Astrocyte (in vitro differentiated cells and primary cell): ENCODE results near the gene PIP5K1A. TPM values are rescaled to one million over a fixed set of nuclear protein-coding genes. Genes with fewer than 3 reads are reported as not detected.

ENCODE experiments used
- DNase-seq: peaks from one replicate; pipeline ENCODE4 v3.0.0-alpha.2; 2010; ENCODE audit warnings: low read depth
- FAIRE-seq: peaks from 2 replicates; lab custom pipeline; 2011; peaks lifted over from hg19 to GRCh38; lab: Jason Lieb, UNC
- H2AFZ ChIP-seq: 2 replicates; pipeline ENCODE4 v1.6.0; 2012; ENCODE audit warnings: low read depth, low read length, inconsistent platforms
- H3K27ac ChIP-seq: 2 replicates; pipeline ENCODE4 v1.5.1; 2011; ENCODE audit warnings: low read depth, low read length, inconsistent platforms
- H3K27me3 ChIP-seq: 2 replicates; pipeline ENCODE4 v1.6.0; 2011; ENCODE audit warnings: low read length, inconsistent platforms; ENCODE audit not compliant: insufficient read depth
- H3K36me3 ChIP-seq: 2 replicates; pipeline ENCODE4 v1.5.1; 2011; ENCODE audit warnings: low read length, inconsistent platforms; ENCODE audit not compliant: insufficient read depth
- H3K4me1 ChIP-seq: 2 replicates; pipeline ENCODE4 v1.5.1; 2011; ENCODE audit warnings: low read length, inconsistent platforms; ENCODE audit not compliant: insufficient read depth
- H3K4me2 ChIP-seq: 2 replicates; pipeline ENCODE4 v1.6.0; 2012; ENCODE audit warnings: low read length, inconsistent platforms
- H3K4me3 ChIP-seq: 2 replicates; pipeline ENCODE4 v1.5.1; 2011; ENCODE audit warnings: low read depth, mild to moderate bottlenecking, low read length, inconsistent platforms; ENCODE audit not compliant: insufficient read depth
- H3K79me2 ChIP-seq: 2 replicates; pipeline ENCODE4 v1.6.0; 2012; ENCODE audit warnings: mild to moderate bottlenecking, low read length, inconsistent platforms; ENCODE audit not compliant: insufficient read depth
- H3K9ac ChIP-seq: 2 replicates; pipeline ENCODE4 v1.6.0; 2012; ENCODE audit warnings: mild to moderate bottlenecking, low read length, inconsistent platforms
- H3K9me3 ChIP-seq: 2 replicates; pipeline ENCODE4 v1.5.1; 2012; ENCODE audit warnings: low read depth, mild to moderate bottlenecking, low read length, inconsistent platforms; ENCODE audit not compliant: insufficient read depth
- H4K20me1 ChIP-seq: 2 replicates; pipeline ENCODE4 v1.6.0; 2012; ENCODE audit warnings: low read length, inconsistent platforms; ENCODE audit not compliant: insufficient read depth
- H3K27ac Mint-ChIP-seq: one replicate; pipeline ENCODE4 v1.8.0; 2021; ENCODE audit warnings: mild to moderate bottlenecking, mixed read lengths; ENCODE audit not compliant: unreplicated experiment
- H3K27me3 Mint-ChIP-seq: one replicate; pipeline ENCODE4 v1.8.0; 2021; ENCODE audit warnings: low read depth, mixed read lengths; ENCODE audit not compliant: unreplicated experiment
- H3K36me3 Mint-ChIP-seq: one replicate; pipeline ENCODE4 v1.8.0; 2021; ENCODE audit warnings: low read depth, mixed read lengths; ENCODE audit not compliant: unreplicated experiment
- H3K4me1 Mint-ChIP-seq: one replicate; pipeline ENCODE4 v1.8.0; 2021; ENCODE audit warnings: low read depth, mixed read lengths; ENCODE audit not compliant: unreplicated experiment
- H3K4me3 Mint-ChIP-seq: one replicate; pipeline ENCODE4 v1.8.0; 2021; ENCODE audit warnings: mild to moderate bottlenecking, moderate library complexity, mixed read lengths; ENCODE audit not compliant: unreplicated experiment
- H3K9me3 Mint-ChIP-seq: one replicate; pipeline ENCODE4 v1.8.0; 2021; ENCODE audit warnings: mild to moderate bottlenecking, mixed read lengths; ENCODE audit not compliant: unreplicated experiment
- EZH2 ChIP-seq: IDR thresholded peaks from 2 replicates; pipeline ENCODE4 v1.6.1; 2012; ENCODE audit warnings: mild to moderate bottlenecking, low read length, inconsistent platforms; ENCODE audit not compliant: insufficient read depth
- total RNA-seq: library from RNA; stranded (reverse); gene quantifications from 2 replicates; pipeline ENCODE4 v1.2.1, GENCODE V29; 2021
- TF ChIP-seq, protein P1 (sequence below): IDR thresholded peaks from 2 replicates; pipeline ENCODE4 v1.5.1; 2011; ENCODE audit warnings: low read depth, mild to moderate bottlenecking, inconsistent platforms, low read length, moderate library complexity; ENCODE audit not compliant: insufficient read depth

Gene PIP5K1A
- total RNA-seq, 1 donor from 2014 or later, result 121 TPM

DNA sequence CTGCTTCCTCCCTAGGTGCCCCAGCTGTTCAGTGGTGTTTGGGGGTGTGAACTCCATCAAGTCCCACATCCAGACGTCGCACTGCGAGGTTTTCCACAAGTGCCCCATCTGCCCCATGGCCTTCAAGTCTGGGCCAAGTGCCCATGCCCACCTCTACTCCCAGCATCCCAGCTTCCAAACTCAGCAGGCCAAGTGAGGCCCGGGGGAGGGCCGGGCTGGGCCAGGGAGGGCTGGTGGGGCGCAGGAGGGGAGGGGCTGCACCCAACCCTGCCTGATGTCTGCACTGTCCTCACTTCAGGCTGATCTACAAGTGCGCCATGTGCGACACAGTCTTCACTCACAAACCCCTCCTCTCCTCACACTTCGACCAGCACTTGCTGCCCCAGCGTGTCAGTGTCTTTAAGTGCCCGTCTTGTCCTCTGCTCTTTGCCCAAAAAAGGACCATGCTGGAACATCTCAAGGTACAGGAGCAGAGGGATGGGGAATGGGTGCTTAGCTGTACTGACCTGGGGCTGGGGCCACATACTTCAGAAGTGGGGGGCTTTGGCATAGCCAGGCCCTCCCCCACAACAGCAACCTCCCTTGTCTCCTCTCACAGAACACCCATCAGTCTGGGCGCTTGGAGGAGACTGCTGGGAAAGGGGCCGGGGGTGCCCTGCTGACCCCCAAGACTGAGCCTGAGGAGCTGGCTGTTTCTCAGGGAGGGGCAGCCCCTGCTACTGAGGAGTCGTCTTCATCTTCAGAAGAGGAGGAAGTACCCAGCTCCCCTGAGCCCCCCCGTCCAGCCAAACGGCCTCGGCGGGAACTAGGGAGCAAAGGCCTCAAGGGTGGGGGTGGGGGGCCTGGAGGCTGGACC, 91.0 kb downstream of the PIP5K1A start:
- Mint-ChIP-seq H3K36me3 (peaks cover 43% of the 10 kb centered on the region), H3K4me3 (no peak overlapping the region), H3K4me1 (peaks cover 5% of the 10 kb centered on the region), H3K27ac (peak overlapping the region; percentile 87), H3K27me3 (no peaks in the 10 kb centered on the region), H3K9me3 (no peaks in the 10 kb centered on the region)
- no peak overlapping the region for H2AFZ ChIP-seq
- no peaks in the 10 kb centered on the region for H3K4me1 ChIP-seq
- H3K4me3 ChIP-seq, result no peak overlapping the region
- DNase-seq (no peak), FAIRE-seq (no peak)
- no peaks in the 10 kb centered on the region for H3K9me3 ChIP-seq
- H3K79me2 ChIP-seq, result peaks cover 28% of the 10 kb centered on the region
- no peaks in the 10 kb centered on the region for H3K27me3 ChIP-seq
- peaks cover 50% of the 10 kb centered on the region for H4K20me1 ChIP-seq
- H3K4me2 ChIP-seq, result no peak overlapping the region
- peaks cover 18% of the 10 kb centered on the region for H3K36me3 ChIP-seq
- no peak overlapping the region for H3K27ac ChIP-seq
- TF ChIP-seq, protein P1, sequence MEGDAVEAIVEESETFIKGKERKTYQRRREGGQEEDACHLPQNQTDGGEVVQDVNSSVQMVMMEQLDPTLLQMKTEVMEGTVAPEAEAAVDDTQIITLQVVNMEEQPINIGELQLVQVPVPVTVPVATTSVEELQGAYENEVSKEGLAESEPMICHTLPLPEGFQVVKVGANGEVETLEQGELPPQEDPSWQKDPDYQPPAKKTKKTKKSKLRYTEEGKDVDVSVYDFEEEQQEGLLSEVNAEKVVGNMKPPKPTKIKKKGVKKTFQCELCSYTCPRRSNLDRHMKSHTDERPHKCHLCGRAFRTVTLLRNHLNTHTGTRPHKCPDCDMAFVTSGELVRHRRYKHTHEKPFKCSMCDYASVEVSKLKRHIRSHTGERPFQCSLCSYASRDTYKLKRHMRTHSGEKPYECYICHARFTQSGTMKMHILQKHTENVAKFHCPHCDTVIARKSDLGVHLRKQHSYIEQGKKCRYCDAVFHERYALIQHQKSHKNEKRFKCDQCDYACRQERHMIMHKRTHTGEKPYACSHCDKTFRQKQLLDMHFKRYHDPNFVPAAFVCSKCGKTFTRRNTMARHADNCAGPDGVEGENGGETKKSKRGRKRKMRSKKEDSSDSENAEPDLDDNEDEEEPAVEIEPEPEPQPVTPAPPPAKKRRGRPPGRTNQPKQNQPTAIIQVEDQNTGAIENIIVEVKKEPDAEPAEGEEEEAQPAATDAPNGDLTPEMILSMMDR, result no peak
- TF ChIP-seq EZH2, result no peak
- no peak overlapping the region for H3K9ac ChIP-seq

DNA sequence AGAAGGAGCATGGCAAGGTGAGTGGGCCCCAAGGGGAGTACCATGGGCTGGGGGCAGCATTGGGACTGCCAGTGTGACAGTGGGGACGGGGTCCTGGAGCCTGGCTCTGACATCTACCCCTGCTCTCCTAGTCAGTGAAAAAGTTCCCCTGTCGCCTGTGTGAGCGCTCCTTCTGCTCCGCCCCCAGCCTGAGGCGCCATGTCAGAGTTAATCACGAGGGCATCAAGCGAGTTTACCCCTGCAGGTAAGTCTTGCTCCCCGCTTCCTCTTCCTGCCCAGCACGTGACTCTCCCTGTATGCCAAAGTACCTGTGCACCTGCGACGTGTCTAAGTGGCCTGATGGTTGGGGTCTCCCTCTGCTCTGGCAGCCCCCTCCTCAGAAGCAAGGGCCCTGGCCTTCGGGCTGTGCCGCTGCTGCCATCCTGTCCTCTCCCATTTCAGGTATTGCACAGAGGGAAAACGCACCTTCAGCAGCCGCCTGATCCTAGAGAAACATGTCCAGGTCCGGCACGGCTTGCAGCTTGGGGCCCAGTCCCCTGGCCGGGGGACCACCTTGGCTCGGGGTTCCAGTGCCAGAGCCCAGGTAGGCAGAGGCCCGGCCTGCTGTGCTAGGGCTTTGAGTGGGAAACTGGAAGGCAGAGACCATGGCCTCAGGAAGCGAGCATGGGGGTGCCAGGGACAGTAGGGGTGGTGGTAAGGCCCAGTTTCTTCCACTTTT, 91.8 kb downstream of the PIP5K1A start:
- Histone ChIP-seq H3K4me2 (no peak overlapping the region), H3K9ac (no peak overlapping the region), H4K20me1 (peaks cover 45% of the 10 kb centered on the region), H3K27me3 (no peaks in the 10 kb centered on the region), H3K4me1 (no peaks in the 10 kb centered on the region), H3K36me3 (peaks cover 25% of the 10 kb centered on the region), H3K79me2 (peaks cover 20% of the 10 kb centered on the region), H2AFZ (no peak overlapping the region), H3K9me3 (no peaks in the 10 kb centered on the region), H3K27ac (no peak overlapping the region), H3K4me3 (no peak overlapping the region)
- DNase-seq, result no peak
- Mint-ChIP-seq H3K4me3 (no peak overlapping the region), H3K4me1 (peaks cover 3% of the 10 kb centered on the region), H3K27ac (no peak overlapping the region), H3K27me3 (no peaks in the 10 kb centered on the region), H3K9me3 (no peaks in the 10 kb centered on the region), H3K36me3 (peaks cover 41% of the 10 kb centered on the region)
- TF ChIP-seq, protein P1, result no peak
- TF ChIP-seq EZH2, result no peak
- FAIRE-seq, result no peak
